DOHH2 (cell line): ENCODE data around the gene FRMD4B.

ENCODE experiments used
- CTCF ChIP-seq: fragments of 200-600 bp; sonication (generic); IDR thresholded peaks from one replicate; pipeline ENCODE4 v1.5.1; 2014; ENCODE audit warnings: antibody characterized with exemption, mild to moderate bottlenecking, low read depth, low read length; ENCODE audit not compliant: poor library complexity, severe bottlenecking
- EZH2phosphoT487 ChIP-seq: fragments of 200-600 bp; sonication (generic); IDR thresholded peaks from 2 replicates; pipeline ENCODE4 v1.6.1; 2017; ENCODE audit warnings: borderline replicate concordance, mild to moderate bottlenecking, antibody characterized with exemption, low read length, moderate library complexity, mixed read lengths

GRCh38 chr3:69218079-69218478 is 167.8 kb downstream of the FRMD4B start:
- TF ChIP-seq CTCF (no peak), EZH2phosphoT487 (no peak)
